Hepatocyte (in vitro differentiated cells): ENCODE measurements around the gene RETREG2. TPM values are rescaled to one million over a fixed set of nuclear protein-coding genes. Genes with fewer than 3 reads are reported as not detected.

Experiments used
- DNase-seq: peaks from one replicate; pipeline ENCODE4 v3.0.0-alpha.2; 2016; ENCODE audit warnings: low spot score
- H2AFZ ChIP-seq: fragments of 200-600 bp; sonication (generic); 2 replicates; pipeline ENCODE4 v1.6.0; 2016; ENCODE audit warnings: antibody characterized with exemption, mild to moderate bottlenecking
- H3K27ac ChIP-seq: fragments of 200-600 bp; sonication (generic); 2 replicates; pipeline ENCODE4 v1.5.1; 2016; ENCODE audit warnings: mild to moderate bottlenecking
- H3K27me3 ChIP-seq: fragments of 200-600 bp; sonication (generic); 2 replicates; pipeline ENCODE4 v1.6.1; 2016
- H3K36me3 ChIP-seq: fragments of 200-600 bp; sonication (generic); replicated peaks from 2 replicates; pipeline ENCODE4 v1.5.1; 2016; ENCODE audit warnings: low read depth; ENCODE audit not compliant: insufficient read depth
- H3K4me1 ChIP-seq: fragments of 200-600 bp; sonication (generic); 2 replicates; pipeline ENCODE4 v1.5.1; 2016; ENCODE audit warnings: mild to moderate bottlenecking, moderate library complexity; ENCODE audit not compliant: insufficient read depth
- H3K4me2 ChIP-seq: fragments of 200-600 bp; sonication (generic); 2 replicates; pipeline ENCODE4 v1.6.0; 2016
- H3K4me3 ChIP-seq: fragments of 200-600 bp; sonication (generic); 2 replicates; pipeline ENCODE4 v1.5.1; 2016; ENCODE audit warnings: mild to moderate bottlenecking
- H3K79me2 ChIP-seq: fragments of 200-600 bp; sonication (generic); 2 replicates; pipeline ENCODE4 v1.6.0; 2017; ENCODE audit warnings: mild to moderate bottlenecking
- H3K9me2 ChIP-seq: fragments of 200-600 bp; sonication (generic); replicated peaks from 2 replicates; pipeline ENCODE4 v1.6.0; 2017; ENCODE audit warnings: mild to moderate bottlenecking; ENCODE audit not compliant: insufficient read depth
- H3K9me3 ChIP-seq: fragments of 200-600 bp; sonication (generic); 2 replicates; pipeline ENCODE4 v1.5.1; 2016; ENCODE audit warnings: low read depth, mild to moderate bottlenecking
- H4K20me1 ChIP-seq: fragments of 200-600 bp; sonication (generic); 2 replicates; pipeline ENCODE4 v1.6.0; 2016; ENCODE audit warnings: mild to moderate bottlenecking; ENCODE audit not compliant: insufficient read depth, poor library complexity, severe bottlenecking
- EZH2 ChIP-seq: fragments of 200-600 bp; sonication (generic); IDR thresholded peaks from 2 replicates; pipeline ENCODE4 v1.6.1; 2016; ENCODE audit warnings: antibody characterized with exemption, mild to moderate bottlenecking, borderline replicate concordance
- EZH2phosphoT487 ChIP-seq: fragments of 200-600 bp; sonication (generic); IDR thresholded peaks from one replicate; pipeline ENCODE4 v1.6.1; 2018; ENCODE audit warnings: antibody characterized with exemption, mild to moderate bottlenecking, low read depth, moderate library complexity; ENCODE audit not compliant: unreplicated experiment, severe bottlenecking
- WGBS: methylation state at CpG from one replicate; pipeline ENCODE4 v1.1.6; 2016; ENCODE audit warnings: low lambda C conversion rate; ENCODE audit errors: missing lambda C conversion rate; 5-methylcytosine and 5-hydroxymethylcytosine counted together
- polyA plus RNA-seq: library from polyadenylated mRNA; unstranded; fragments of >200 nt; fragmentation: Nextera tagmentation; extraction: Ambion mirVana; gene quantifications from 2 replicates; pipeline ENCODE4 v1.2.1, GENCODE V29; 2016
- total RNA-seq: library from RNA; depleted of rRNA; stranded (reverse); fragments of >200 nt; gene quantifications from 2 replicates; pipeline ENCODE4 v1.2.3, GENCODE V29; 2014
- TF ChIP-seq, protein P1 (sequence below): fragments of 200-600 bp; sonication (generic); IDR thresholded peaks from 2 replicates; pipeline ENCODE4 v1.5.1; 2016; ENCODE audit warnings: antibody characterized with exemption, mild to moderate bottlenecking; ENCODE audit not compliant: poor library complexity

The RETREG2 gene
- total and polyA plus RNA-seq, 2 experiments from 2014 or later, result 90.7 to 93.3 TPM

GRCh38 chr2:219178377-219179175, 501 bp downstream of the RETREG2 start:
- Histone ChIP-seq H3K36me3 (no peaks in the 10 kb centered on the region), H4K20me1 (peaks cover 10% of the 10 kb centered on the region), H3K27ac (peak overlapping the region; percentile 98), H3K4me2 (peak overlapping the region; percentile 97), H3K27me3 (no peaks in the 10 kb centered on the region), H3K4me3 (peak overlapping the region; percentile 86), H3K9me3 (no peaks in the 10 kb centered on the region), H3K9me2 (no peaks in the 10 kb centered on the region), H2AFZ (peak overlapping the region; percentile 52), H3K79me2 (peaks cover 43% of the 10 kb centered on the region), H3K4me1 (peaks cover 14% of the 10 kb centered on the region)
- DNase-seq, result peak; percentile 73
- WGBS, result 8% methylated on average over 29 of the region's 45 CpGs
- TF ChIP-seq EZH2, result no peak
- TF ChIP-seq EZH2phosphoT487, result no peak
- TF ChIP-seq, protein P1, sequence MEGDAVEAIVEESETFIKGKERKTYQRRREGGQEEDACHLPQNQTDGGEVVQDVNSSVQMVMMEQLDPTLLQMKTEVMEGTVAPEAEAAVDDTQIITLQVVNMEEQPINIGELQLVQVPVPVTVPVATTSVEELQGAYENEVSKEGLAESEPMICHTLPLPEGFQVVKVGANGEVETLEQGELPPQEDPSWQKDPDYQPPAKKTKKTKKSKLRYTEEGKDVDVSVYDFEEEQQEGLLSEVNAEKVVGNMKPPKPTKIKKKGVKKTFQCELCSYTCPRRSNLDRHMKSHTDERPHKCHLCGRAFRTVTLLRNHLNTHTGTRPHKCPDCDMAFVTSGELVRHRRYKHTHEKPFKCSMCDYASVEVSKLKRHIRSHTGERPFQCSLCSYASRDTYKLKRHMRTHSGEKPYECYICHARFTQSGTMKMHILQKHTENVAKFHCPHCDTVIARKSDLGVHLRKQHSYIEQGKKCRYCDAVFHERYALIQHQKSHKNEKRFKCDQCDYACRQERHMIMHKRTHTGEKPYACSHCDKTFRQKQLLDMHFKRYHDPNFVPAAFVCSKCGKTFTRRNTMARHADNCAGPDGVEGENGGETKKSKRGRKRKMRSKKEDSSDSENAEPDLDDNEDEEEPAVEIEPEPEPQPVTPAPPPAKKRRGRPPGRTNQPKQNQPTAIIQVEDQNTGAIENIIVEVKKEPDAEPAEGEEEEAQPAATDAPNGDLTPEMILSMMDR, result no peak

DNA sequence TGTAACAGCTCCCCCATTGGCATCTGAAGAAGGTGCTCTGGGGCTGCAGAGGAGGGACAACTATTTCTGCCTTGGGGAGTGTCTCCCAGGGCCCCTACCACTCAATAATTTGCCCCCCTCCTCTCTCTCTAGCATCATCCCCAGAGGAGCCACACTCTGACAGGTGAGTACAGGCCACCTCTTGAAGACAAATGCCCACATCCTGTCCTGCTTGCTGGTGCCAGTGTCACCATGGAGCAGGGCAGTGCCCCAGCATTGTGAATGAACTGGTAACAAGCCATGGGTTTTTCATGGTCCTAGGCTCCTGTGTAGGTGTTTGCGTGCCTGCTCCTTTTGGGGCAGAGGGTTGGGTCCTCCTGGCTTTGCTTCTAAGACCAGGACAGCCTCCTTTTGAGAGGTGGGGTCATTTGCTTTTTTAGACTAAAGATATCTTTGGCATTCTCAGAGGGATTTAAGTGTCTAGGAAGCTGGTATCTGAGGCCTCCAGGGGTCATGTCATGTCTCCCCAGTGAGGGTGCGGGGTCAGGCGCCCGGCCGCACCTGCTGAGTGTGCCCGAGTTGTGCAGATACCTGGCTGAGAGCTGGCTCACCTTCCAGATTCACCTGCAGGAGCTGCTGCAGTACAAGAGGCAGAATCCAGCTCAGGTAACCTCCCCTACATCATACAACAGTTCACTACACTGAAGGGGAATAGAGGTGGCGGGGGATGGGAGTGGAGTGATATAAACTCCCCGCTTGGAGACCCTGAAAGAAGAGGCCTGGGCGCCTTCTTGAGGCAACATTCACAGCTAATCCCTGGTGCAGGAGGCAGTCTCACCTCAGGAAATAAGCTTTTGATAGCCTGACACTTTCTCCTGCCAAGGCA, 1.8 kb downstream of the RETREG2 start:
- DNase-seq, result no peak
- H3K36me3 ChIP-seq, result no peaks in the 10 kb centered on the region
- peaks cover 10% of the 10 kb centered on the region for H4K20me1 ChIP-seq
- H3K4me3 ChIP-seq, result no peak overlapping the region
- peaks cover 34% of the 10 kb centered on the region for H3K79me2 ChIP-seq
- no peaks in the 10 kb centered on the region for H3K9me3 ChIP-seq
- 98% methylated on average over 9 of the region's 9 CpGs for WGBS
- H3K27me3 ChIP-seq, result no peaks in the 10 kb centered on the region
- peaks cover 14% of the 10 kb centered on the region for H3K4me1 ChIP-seq
- peak overlapping the region; percentile 97 for H3K4me2 ChIP-seq
- TF ChIP-seq EZH2phosphoT487, result no peak
- TF ChIP-seq EZH2, result no peak
- TF ChIP-seq, protein P1, result no peak
- no peak overlapping the region for H2AFZ ChIP-seq
- no peak overlapping the region for H3K27ac ChIP-seq
- no peaks in the 10 kb centered on the region for H3K9me2 ChIP-seq

- no peaks in the 10 kb centered on the region for H3K27me3 ChIP-seq
- H3K27ac ChIP-seq, result no peak overlapping the region
- H3K36me3 ChIP-seq, result no peaks in the 10 kb centered on the region
- peaks cover 8% of the 10 kb centered on the region for H3K4me1 ChIP-seq
- H3K9me3 ChIP-seq, result no peaks in the 10 kb centered on the region
- no peak overlapping the region for H3K4me2 ChIP-seq
- H2AFZ ChIP-seq, result no peak overlapping the region
- peaks cover 23% of the 10 kb centered on the region for H3K79me2 ChIP-seq
- DNase-seq, result no peak
- WGBS, result 98% methylated on average over 5 of the region's 5 CpGs
- H4K20me1 ChIP-seq, result peaks cover 10% of the 10 kb centered on the region
- TF ChIP-seq EZH2phosphoT487 (no peak), EZH2 (no peak)
- TF ChIP-seq, protein P1, result no peak
- no peak overlapping the region for H3K4me3 ChIP-seq
- H3K9me2 ChIP-seq, result no peaks in the 10 kb centered on the region
Measured at GRCh38 chr2:219180961-219181360, 2.9 kb downstream of the RETREG2 start.
